HepG2 (cell line): ENCODE data around the gene CD248. TPM values are rescaled to one million over a fixed set of nuclear protein-coding genes. Genes with fewer than 3 reads are reported as not detected.

Source experiments
- ATAC-seq: fragments of 200-7000 bp; cut with Tn5 transposase; 3 replicates; pipeline ENCODE4 v1.9.1; 2020; ENCODE audit warnings: mild to moderate bottlenecking, moderate library complexity
- BruUV-seq: library from RNA; stranded (reverse); fragments of 400-500 nt; replicated peaks from 2 replicates; lab custom pipeline; 2021; lab: Mats Ljungman, UMichigan
- CTCF ChIA-PET: fragments of 300-600 bp; formaldehyde crosslinking; extraction: SDS; loops from one replicate; lab custom pipeline; 2021; ENCODE audit warnings: low total read pairs, inconsistent platforms, low intra/inter-chr PET ratio; lab: Yijun Ruan, JAX
- POLR2A ChIA-PET: fragments of 350-600 bp; sonication (Branson Sonifier 250); formaldehyde crosslinking; loops from one replicate; lab custom pipeline; 2020; ENCODE audit warnings: antibody characterized with exemption, inconsistent platforms; lab: Yijun Ruan, JAX
- DNase-seq: peaks from one replicate; pipeline ENCODE4 v3.0.0-alpha.2; 2015; ENCODE audit warnings: low spot score
- FAIRE-seq: peaks from 3 replicates; lab custom pipeline; 2011; peaks lifted over from hg19 to GRCh38; lab: Jason Lieb, UNC
- H2AFZ ChIP-seq: one replicate; pipeline ENCODE4 v1.6.1; 2011; ENCODE audit warnings: low read length, inconsistent platforms
- H3K27ac ChIP-seq: fragments of 300-600 bp; 3 replicates; pipeline ENCODE4 v1.8.0; 2011; ENCODE audit warnings: mixed run types, mild to moderate bottlenecking, mixed read lengths, low read length, inconsistent platforms; ENCODE audit not compliant: insufficient read depth; ENCODE audit errors: extremely low read length
- H3K27me3 ChIP-seq, 2 experiments: fragments of 200-600 bp in 1 of 2; 2 replicates in 1 of 2; 3 replicates in 1 of 2; pipeline versions ENCODE4 v1.6.0 to v1.8.0; 2011; ENCODE audit warnings: low read length in 2 of 2, mild to moderate bottlenecking in 2 of 2, moderate library complexity in 2 of 2, inconsistent platforms in 1 of 2; ENCODE audit not compliant: insufficient read depth in 2 of 2, control insufficient read depth in 1 of 2
- H3K36me3 ChIP-seq, 2 experiments: fragments of 200-600 bp in 1 of 2; replicated peaks in 1 of 2; 2 replicates in 1 of 2; 3 replicates in 1 of 2; pipeline versions ENCODE4 v1.5.1 to v1.8.0; 2011; ENCODE audit warnings: low read length in 2 of 2, inconsistent platforms in 1 of 2; ENCODE audit not compliant: insufficient read depth in 2 of 2, control insufficient read depth in 1 of 2
- H3K4me1 ChIP-seq: 2 replicates; pipeline ENCODE4 v1.5.1; 2012; ENCODE audit warnings: low read length, inconsistent platforms; ENCODE audit not compliant: insufficient read depth
- H3K4me2 ChIP-seq: 2 replicates; pipeline ENCODE4 v1.6.0; 2011; ENCODE audit warnings: low read depth, low read length, inconsistent platforms
- H3K4me3 ChIP-seq, 3 experiments: fragments of 200-600 bp in 1 of 3; sonication (generic), shearing (Covaris generic) in 1 of 3; replicated peaks in 1 of 3; 2 replicates each; pipeline ENCODE4 v1.5.1; 2011 to 2016; ENCODE audit warnings: low read length in 3 of 3, inconsistent platforms in 2 of 3, low read depth in 2 of 3, mild to moderate bottlenecking in 2 of 3, control low read depth in 1 of 3, mixed read lengths in 1 of 3; ENCODE audit not compliant: insufficient read depth in 1 of 3
- H3K79me2 ChIP-seq: one replicate; pipeline ENCODE4 v1.6.1; 2011; ENCODE audit warnings: low read length, inconsistent platforms; ENCODE audit not compliant: insufficient read depth
- H3K9ac ChIP-seq: 2 replicates; pipeline ENCODE4 v1.6.0; 2011; ENCODE audit warnings: mild to moderate bottlenecking, low read depth, low read length, inconsistent platforms; ENCODE audit not compliant: insufficient read depth
- H3K9me3 ChIP-seq: 2 replicates; pipeline ENCODE4 v1.5.1; 2012; ENCODE audit warnings: mild to moderate bottlenecking, low read length
- H4K20me1 ChIP-seq: 2 replicates; pipeline ENCODE4 v1.6.0; 2011; ENCODE audit warnings: inconsistent platforms, mild to moderate bottlenecking, low read length, moderate library complexity; ENCODE audit not compliant: insufficient read depth
- MIXL1 ChIP-seq: IDR thresholded peaks from 2 replicates; pipeline ENCODE4 v1.6.1; 2016
- RAD21 ChIP-seq: fragments of 450-650 bp; formaldehyde crosslinking; IDR thresholded peaks from 2 replicates; pipeline ENCODE4 v1.5.0; 2020; ENCODE audit warnings: mild to moderate bottlenecking
- RCOR2 ChIP-seq: IDR thresholded peaks from 2 replicates; pipeline ENCODE4 v1.6.1; 2016; ENCODE audit warnings: missing biosample characterization, missing genetic modification reagents
- SNAPC2 ChIP-seq: sonication (generic); formaldehyde crosslinking; IDR thresholded peaks from 2 replicates; pipeline ENCODE4 v1.8.1; 2022; ENCODE audit warnings: mild to moderate bottlenecking, missing genetic modification reagents
- SRF ChIP-seq: IDR thresholded peaks from 2 replicates; pipeline ENCODE4 v1.6.1; 2011; ENCODE audit warnings: mild to moderate bottlenecking, low read depth, low read length, moderate library complexity
- TP53 ChIP-seq: sonication (generic); formaldehyde crosslinking; conservative IDR thresholded peaks from 2 replicates; pipeline ENCODE4 v1.4.0; 2020; ENCODE audit warnings: missing genetic modification reagents
- ZNF569 ChIP-seq: sonication (generic); formaldehyde crosslinking; IDR thresholded peaks from 2 replicates; pipeline ENCODE4 v1.5.0; 2020; ENCODE audit warnings: mild to moderate bottlenecking, missing genetic modification reagents, moderate library complexity, borderline replicate concordance
- ZSCAN9 ChIP-seq: IDR thresholded peaks from 2 replicates; pipeline ENCODE4 v1.6.1; 2016; ENCODE audit warnings: borderline replicate concordance
- WGBS: methylation state at CpG from one replicate; pipeline ENCODE4 v1.1.6; 2017; ENCODE audit warnings: low lambda C conversion rate; 5-methylcytosine and 5-hydroxymethylcytosine counted together
- in situ Hi-C: cut with HindIII; loops from 2 replicates; pipeline ENCODE4 v1.10.0; 2017; ENCODE audit warnings: low pct_unique_long_range_greater_than_20kb; ENCODE audit not compliant: extremely low pct_ligation_motif_present
- intact Hi-C: fragments of 100-400 bp; cut with micrococcal nuclease; formaldehyde crosslinking; loops from one replicate; pipeline ENCODE4 v1.10.0; 2022; ENCODE audit not compliant: unreplicated experiment
- polyA plus RNA-seq, 8 experiments: library from polyadenylated mRNA; depleted of rRNA in 3 of 8; stranded (reverse) in 7 of 8; unstranded in 1 of 8; fragments of >200 nt; fragmentation: Illumina TruSeq in 4 of 8; extraction: Trizol in 4 of 8; gene quantifications; 2 replicates each; pipeline versions ENCODE4 v1.2.1 to v1.2.3, GENCODE V29; 2011 to 2016; ENCODE audit warnings: low read depth in 4 of 8, missing spikeins in 1 of 8, mixed read lengths in 1 of 8; ENCODE audit not compliant: insufficient read depth in 1 of 8
- total RNA-seq, 5 experiments: library from RNA; depleted of rRNA; stranded (reverse); fragments of >200 nt; fragmentation: Illumina TruSeq; extraction: Trizol; gene quantifications; 2 replicates each; pipeline ENCODE4 v1.2.3, GENCODE V29; 2016; ENCODE audit warnings: low read depth in 1 of 5
- TF ChIP-seq, protein P1 (sequence below): sonication (generic); formaldehyde crosslinking; IDR thresholded peaks from 2 replicates; pipeline ENCODE4 v1.4.0; 2020; ENCODE audit warnings: missing genetic modification reagents, mild to moderate bottlenecking, borderline replicate concordance
- TF ChIP-seq, protein P2 (sequence below): sonication (generic); formaldehyde crosslinking; IDR thresholded peaks from 2 replicates; pipeline ENCODE4 v1.4.0; 2020; ENCODE audit warnings: missing genetic modification reagents, borderline replicate concordance
- TF ChIP-seq, protein P3 (sequence below): sonication (generic); formaldehyde crosslinking; conservative IDR thresholded peaks from 2 replicates; pipeline ENCODE4 v1.4.0; 2020; ENCODE audit warnings: missing genetic modification reagents

CD248 gene
- total and polyA plus RNA-seq, 2 of the 13 experiments (the other 11 are each of a cell fraction or from before 2014, with no cell fraction given): 0.25 to 0.35 TPM

DNA sequence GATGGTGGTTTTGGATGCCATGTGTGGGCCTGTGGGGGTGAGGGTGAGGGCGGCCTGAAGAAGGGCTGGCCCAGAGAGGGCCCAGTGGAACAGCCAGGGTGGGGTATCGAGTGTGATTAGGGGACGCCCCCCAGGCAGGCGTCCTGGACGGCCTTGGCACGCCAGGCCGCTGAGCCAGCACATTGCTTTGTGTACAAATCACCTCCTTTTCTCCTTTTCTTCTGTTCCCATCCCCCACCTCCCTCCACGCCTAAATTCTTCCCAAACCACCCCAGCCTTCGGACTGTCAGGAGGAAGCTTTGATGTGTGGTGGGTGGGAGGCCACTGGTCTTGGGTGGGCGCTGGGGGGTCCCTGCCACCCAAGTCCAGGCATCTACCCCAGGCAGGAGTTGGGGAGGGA lies 7.8 kb upstream of the CD248 start:
- no peak overlapping the region for H3K4me2 ChIP-seq
- TF ChIP-seq ZNF569 (CRISPR knock-in tag) (no peak), SRF (no peak), ZSCAN9 (CRISPR knock-in tag) (no peak)
- TF ChIP-seq, protein P1, sequence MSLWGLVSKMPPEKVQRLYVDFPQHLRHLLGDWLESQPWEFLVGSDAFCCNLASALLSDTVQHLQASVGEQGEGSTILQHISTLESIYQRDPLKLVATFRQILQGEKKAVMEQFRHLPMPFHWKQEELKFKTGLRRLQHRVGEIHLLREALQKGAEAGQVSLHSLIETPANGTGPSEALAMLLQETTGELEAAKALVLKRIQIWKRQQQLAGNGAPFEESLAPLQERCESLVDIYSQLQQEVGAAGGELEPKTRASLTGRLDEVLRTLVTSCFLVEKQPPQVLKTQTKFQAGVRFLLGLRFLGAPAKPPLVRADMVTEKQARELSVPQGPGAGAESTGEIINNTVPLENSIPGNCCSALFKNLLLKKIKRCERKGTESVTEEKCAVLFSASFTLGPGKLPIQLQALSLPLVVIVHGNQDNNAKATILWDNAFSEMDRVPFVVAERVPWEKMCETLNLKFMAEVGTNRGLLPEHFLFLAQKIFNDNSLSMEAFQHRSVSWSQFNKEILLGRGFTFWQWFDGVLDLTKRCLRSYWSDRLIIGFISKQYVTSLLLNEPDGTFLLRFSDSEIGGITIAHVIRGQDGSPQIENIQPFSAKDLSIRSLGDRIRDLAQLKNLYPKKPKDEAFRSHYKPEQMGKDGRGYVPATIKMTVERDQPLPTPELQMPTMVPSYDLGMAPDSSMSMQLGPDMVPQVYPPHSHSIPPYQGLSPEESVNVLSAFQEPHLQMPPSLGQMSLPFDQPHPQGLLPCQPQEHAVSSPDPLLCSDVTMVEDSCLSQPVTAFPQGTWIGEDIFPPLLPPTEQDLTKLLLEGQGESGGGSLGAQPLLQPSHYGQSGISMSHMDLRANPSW: no peak
- TF ChIP-seq, all 625 proteins: peak for 0
- intact Hi-C loops (loop anchor here (5.0 kb wide), 1 partner anchor 542 kb away; the partner anchor contains the start of gene AP5B1), in situ Hi-C loops (loop anchor here (5.0 kb wide), 1 partner anchor 32 kb away; the partner anchor contains the start of gene TMEM151A)
- DNase-seq (no peak), FAIRE-seq (no peak), ATAC-seq (no peak)
- no peaks in the 10 kb centered on the region for H3K79me2 ChIP-seq
- no peak overlapping the region for H3K4me3 ChIP-seq
- no peaks in the 10 kb centered on the region for H3K36me3 ChIP-seq
- no peak overlapping the region for H2AFZ ChIP-seq
- BruUV-seq: no TSS peak
- POLR2A ChIA-PET: interaction anchor here (1.1 to 1.8 kb wide), 2 partner anchors 11 to 12 kb away, joined by 3 to 5 read pairs; no protein-coding TSS in a partner anchor
- no peaks in the 10 kb centered on the region for H3K9me3 ChIP-seq
- no peaks in the 10 kb centered on the region for H4K20me1 ChIP-seq
- peaks cover 0 to 24% of the 10 kb centered on the region in 2 experiments; a peak in 3 of 5 replicates for H3K27me3 ChIP-seq
- no peak overlapping the region for H3K27ac ChIP-seq
- peaks cover 63% of the 10 kb centered on the region for H3K4me1 ChIP-seq
- WGBS: 3% methylated on average over 10 of the region's 10 CpGs
- CTCF ChIA-PET: interaction anchor here (1.8 kb wide), 1 partner anchor 13 kb away, joined by 4 read pairs; no protein-coding TSS in a partner anchor
- no peak overlapping the region for H3K9ac ChIP-seq

DNA sequence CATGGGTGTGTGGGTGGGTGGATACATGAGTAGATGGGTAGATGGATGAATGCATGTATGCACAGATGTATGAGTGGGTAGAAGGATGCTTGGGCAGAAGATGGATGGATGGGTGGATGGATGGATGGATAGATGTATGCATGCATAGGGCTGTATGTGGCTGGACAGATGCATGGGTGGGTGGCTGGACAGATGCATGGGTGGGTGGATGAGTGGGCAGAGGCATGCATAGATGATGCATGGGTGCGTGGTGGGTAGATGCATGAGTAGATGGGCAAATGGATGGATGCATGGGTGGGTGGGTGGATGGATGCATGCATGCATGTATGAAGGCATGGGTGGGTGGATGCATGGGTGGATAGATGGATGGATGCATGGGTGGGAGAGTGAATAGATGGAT lies 6.8 kb upstream of the CD248 start:
- ATAC-seq (no peak), FAIRE-seq (no peak), DNase-seq (no peak)
- H3K4me1 ChIP-seq: peaks cover 59% of the 10 kb centered on the region
- H3K4me3 ChIP-seq: no peak overlapping the region
- no peak overlapping the region for H3K4me2 ChIP-seq
- H3K79me2 ChIP-seq: no peaks in the 10 kb centered on the region
- H4K20me1 ChIP-seq: no peaks in the 10 kb centered on the region
- H3K27me3 ChIP-seq: peaks cover 0 to 24% of the 10 kb centered on the region in 2 experiments; a peak in 3 of 5 replicates
- no peaks in the 10 kb centered on the region for H3K36me3 ChIP-seq
- no peak overlapping the region for H2AFZ ChIP-seq
- H3K27ac ChIP-seq: no peak overlapping the region
- WGBS: 64% methylated on average over 1 of the region's 1 CpG
- in situ Hi-C loops: no loop called here
- H3K9ac ChIP-seq: no peak overlapping the region
- BruUV-seq: no TSS peak
- ChIA-PET CTCF (no interaction called here), POLR2A (interaction anchor here (1.8 kb wide), 1 partner anchor 11 kb away, joined by 5 read pairs; no protein-coding TSS in a partner anchor)
- no peaks in the 10 kb centered on the region for H3K9me3 ChIP-seq
- intact Hi-C loops: no loop called here
- no peak for TF ChIP-seq TP53
- TF ChIP-seq MIXL1 (CRISPR knock-in tag): no peak
- no peak for TF ChIP-seq RAD21 (CRISPR knock-in tag)
- TF ChIP-seq, protein P2, sequence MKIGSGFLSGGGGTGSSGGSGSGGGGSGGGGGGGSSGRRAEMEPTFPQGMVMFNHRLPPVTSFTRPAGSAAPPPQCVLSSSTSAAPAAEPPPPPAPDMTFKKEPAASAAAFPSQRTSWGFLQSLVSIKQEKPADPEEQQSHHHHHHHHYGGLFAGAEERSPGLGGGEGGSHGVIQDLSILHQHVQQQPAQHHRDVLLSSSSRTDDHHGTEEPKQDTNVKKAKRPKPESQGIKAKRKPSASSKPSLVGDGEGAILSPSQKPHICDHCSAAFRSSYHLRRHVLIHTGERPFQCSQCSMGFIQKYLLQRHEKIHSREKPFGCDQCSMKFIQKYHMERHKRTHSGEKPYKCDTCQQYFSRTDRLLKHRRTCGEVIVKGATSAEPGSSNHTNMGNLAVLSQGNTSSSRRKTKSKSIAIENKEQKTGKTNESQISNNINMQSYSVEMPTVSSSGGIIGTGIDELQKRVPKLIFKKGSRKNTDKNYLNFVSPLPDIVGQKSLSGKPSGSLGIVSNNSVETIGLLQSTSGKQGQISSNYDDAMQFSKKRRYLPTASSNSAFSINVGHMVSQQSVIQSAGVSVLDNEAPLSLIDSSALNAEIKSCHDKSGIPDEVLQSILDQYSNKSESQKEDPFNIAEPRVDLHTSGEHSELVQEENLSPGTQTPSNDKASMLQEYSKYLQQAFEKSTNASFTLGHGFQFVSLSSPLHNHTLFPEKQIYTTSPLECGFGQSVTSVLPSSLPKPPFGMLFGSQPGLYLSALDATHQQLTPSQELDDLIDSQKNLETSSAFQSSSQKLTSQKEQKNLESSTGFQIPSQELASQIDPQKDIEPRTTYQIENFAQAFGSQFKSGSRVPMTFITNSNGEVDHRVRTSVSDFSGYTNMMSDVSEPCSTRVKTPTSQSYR (CRISPR knock-in tag): no peak
- TF ChIP-seq, protein P3, sequence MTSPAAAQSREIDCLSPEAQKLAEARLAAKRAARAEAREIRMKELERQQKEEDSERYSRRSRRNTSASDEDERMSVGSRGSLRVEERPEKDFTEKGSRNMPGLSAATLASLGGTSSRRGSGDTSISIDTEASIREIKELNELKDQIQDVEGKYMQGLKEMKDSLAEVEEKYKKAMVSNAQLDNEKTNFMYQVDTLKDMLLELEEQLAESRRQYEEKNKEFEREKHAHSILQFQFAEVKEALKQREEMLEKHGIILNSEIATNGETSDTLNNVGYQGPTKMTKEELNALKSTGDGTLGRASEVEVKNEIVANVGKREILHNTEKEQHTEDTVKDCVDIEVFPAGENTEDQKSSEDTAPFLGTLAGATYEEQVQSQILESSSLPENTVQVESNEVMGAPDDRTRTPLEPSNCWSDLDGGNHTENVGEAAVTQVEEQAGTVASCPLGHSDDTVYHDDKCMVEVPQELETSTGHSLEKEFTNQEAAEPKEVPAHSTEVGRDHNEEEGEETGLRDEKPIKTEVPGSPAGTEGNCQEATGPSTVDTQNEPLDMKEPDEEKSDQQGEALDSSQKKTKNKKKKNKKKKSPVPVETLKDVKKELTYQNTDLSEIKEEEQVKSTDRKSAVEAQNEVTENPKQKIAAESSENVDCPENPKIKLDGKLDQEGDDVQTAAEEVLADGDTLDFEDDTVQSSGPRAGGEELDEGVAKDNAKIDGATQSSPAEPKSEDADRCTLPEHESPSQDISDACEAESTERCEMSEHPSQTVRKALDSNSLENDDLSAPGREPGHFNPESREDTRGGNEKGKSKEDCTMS (CRISPR knock-in tag): no peak
- TF ChIP-seq SNAPC2 (CRISPR knock-in tag): no peak
- TF ChIP-seq RCOR2 (CRISPR knock-in tag): no peak
